K562 (cell line): ENCODE results near the gene C16orf74. TPM values are rescaled to one million over a fixed set of nuclear protein-coding genes. Genes with fewer than 3 reads are reported as not detected.

Experiments used
- ATAC-seq: fragments of 200-7000 bp; cut with Tn5 transposase; 3 replicates; pipeline ENCODE4 v1.9.1; 2020; ENCODE audit warnings: moderate library complexity
- BruUV-seq: library from RNA; stranded (reverse); fragments of 400-500 nt; replicated peaks from 2 replicates; lab custom pipeline; 2021; lab: Mats Ljungman, UMichigan
- CTCF ChIA-PET: fragments of 300-600 bp; formaldehyde crosslinking; extraction: SDS; loops from one replicate; lab custom pipeline; 2021; ENCODE audit warnings: low intra/inter-chr PET ratio; lab: Yijun Ruan, JAX
- POLR2A ChIA-PET: fragments of 300-600, 350-650 bp; sonication (Branson Sonifier 250); formaldehyde crosslinking; extraction: SDS; loops from one replicate; lab custom pipeline; 2021; ENCODE audit warnings: antibody characterized with exemption, inconsistent platforms; lab: Yijun Ruan, JAX
- DNase-seq, 4 experiments: peaks; one replicate each; pipeline versions ENCODE4 v3.0.0 to v3.0.0-alpha.2; 2011 to 2018; ENCODE audit warnings: low spot score in 3 of 4, mixed read lengths in 3 of 4; ENCODE audit errors: extremely low read depth in 1 of 4
- FAIRE-seq: peaks from 2 replicates; lab custom pipeline; 2011; peaks lifted over from hg19 to GRCh38; lab: Jason Lieb, UNC
- H2AFZ ChIP-seq: 2 replicates; pipeline ENCODE4 v1.6.0; 2011; ENCODE audit warnings: low read depth, low read length, control low read depth, inconsistent platforms
- H3K27ac ChIP-seq: fragments of 200-600 bp; 3 replicates; pipeline ENCODE4 v1.8.0; 2011; ENCODE audit warnings: low read depth, mild to moderate bottlenecking, control low read depth, inconsistent platforms, low read length, moderate library complexity, mixed read lengths; ENCODE audit errors: extremely low read depth
- H3K27me3 ChIP-seq, 2 experiments: fragments of 300-600 bp in 1 of 2; 2 replicates in 1 of 2; 3 replicates in 1 of 2; pipeline versions ENCODE4 v1.6.0 to v1.8.0; 2011; ENCODE audit warnings: inconsistent platforms in 2 of 2, low read length in 2 of 2, mild to moderate bottlenecking in 1 of 2, mixed read lengths in 1 of 2, moderate library complexity in 1 of 2; ENCODE audit not compliant: control insufficient read depth in 2 of 2, insufficient read depth in 2 of 2
- H3K36me3 ChIP-seq: fragments of 300-600 bp; 3 replicates; pipeline ENCODE4 v1.8.0; 2011; ENCODE audit warnings: mild to moderate bottlenecking, low read length, inconsistent platforms; ENCODE audit not compliant: control insufficient read depth, insufficient read depth
- H3K4me1 ChIP-seq, 2 experiments: fragments of 200-600 bp in 1 of 2; replicated peaks in 1 of 2; 2 replicates in 1 of 2; 3 replicates in 1 of 2; pipeline versions ENCODE4 v1.5.1 to v1.8.0; 2011; ENCODE audit warnings: inconsistent platforms in 2 of 2, low read length in 2 of 2, mild to moderate bottlenecking in 1 of 2, mixed read lengths in 1 of 2, moderate library complexity in 1 of 2; ENCODE audit not compliant: control insufficient read depth in 2 of 2, insufficient read depth in 2 of 2
- H3K4me2 ChIP-seq: 2 replicates; pipeline ENCODE4 v1.6.1; 2011; ENCODE audit warnings: low read length, control low read depth, inconsistent platforms, mixed read lengths; ENCODE audit not compliant: insufficient read depth
- H3K4me3 ChIP-seq: fragments of 200-600 bp; sonication (generic), shearing (Covaris generic); 2 replicates; pipeline ENCODE4 v1.5.1; 2016; ENCODE audit warnings: control low read depth, inconsistent platforms
- H3K79me2 ChIP-seq: fragments of 200-600 bp; 3 replicates; pipeline ENCODE4 v1.8.0; 2011; ENCODE audit warnings: low read length, inconsistent platforms; ENCODE audit not compliant: control insufficient read depth, insufficient read depth
- H3K9ac ChIP-seq, 2 experiments: 2 replicates each; pipeline versions ENCODE4 v1.6.0 to v1.6.1; 2011; ENCODE audit warnings: low read depth in 2 of 2, low read length in 2 of 2, control low read depth in 1 of 2, inconsistent platforms in 1 of 2, mild to moderate bottlenecking in 1 of 2, mixed read lengths in 1 of 2; ENCODE audit not compliant: insufficient read depth in 1 of 2
- H3K9me1 ChIP-seq: one replicate; pipeline ENCODE4 v1.6.0; 2011; ENCODE audit warnings: inconsistent platforms, mild to moderate bottlenecking, low read length, moderate library complexity; ENCODE audit not compliant: control insufficient read depth, insufficient read depth
- H3K9me3 ChIP-seq: replicated peaks from 2 replicates; pipeline ENCODE4 v1.5.1; 2011; ENCODE audit warnings: low read depth, low read length, inconsistent platforms; ENCODE audit not compliant: control insufficient read depth, insufficient read depth
- H4K20me1 ChIP-seq: replicated peaks from 2 replicates; pipeline ENCODE4 v1.6.1; 2011; ENCODE audit warnings: low read length, inconsistent platforms, mixed read lengths; ENCODE audit not compliant: control insufficient read depth, insufficient read depth
- DNMT1 ChIP-seq: fragments of 450-650 bp; IDR thresholded peaks from 2 replicates; pipeline ENCODE4 v1.6.1; 2016; ENCODE audit warnings: antibody characterized with exemption, mild to moderate bottlenecking
- NFIX ChIP-seq: fragments of 250-450 bp; sonication (Bioruptor Pico); IDR thresholded peaks from 2 replicates; pipeline ENCODE4 v1.4.0; 2020; ENCODE audit warnings: low read depth, mild to moderate bottlenecking, moderate library complexity
- RB1 ChIP-seq: fragments of 450-650 bp; IDR thresholded peaks from 2 replicates; pipeline ENCODE4 v1.6.1; 2017; ENCODE audit warnings: low read depth, mild to moderate bottlenecking
- ZNF121 ChIP-seq: sonication (generic); formaldehyde crosslinking; conservative IDR thresholded peaks from 2 replicates; pipeline ENCODE4 v1.8.0; 2022; ENCODE audit warnings: missing genetic modification reagents
- ZNF140 ChIP-seq: fragments of 250-450 bp; sonication (Bioruptor Pico); IDR thresholded peaks from 2 replicates; pipeline ENCODE4 v1.8.0; 2021; ENCODE audit warnings: moderate library complexity, mild to moderate bottlenecking, inconsistent platforms
- ZNF239 ChIP-seq: fragments of 250-450 bp; sonication (Bioruptor Pico); IDR thresholded peaks from 2 replicates; pipeline ENCODE4 v1.4.0; 2020; ENCODE audit warnings: mild to moderate bottlenecking
- ZNF277 ChIP-seq: fragments of 250-450 bp; sonication (Bioruptor Pico); IDR thresholded peaks from 2 replicates; pipeline ENCODE4 v1.8.0; 2022; ENCODE audit warnings: inconsistent platforms, mild to moderate bottlenecking, moderate library complexity, borderline replicate concordance
- ZNF583 ChIP-seq: fragments of 250-450 bp; sonication (Bioruptor Pico); IDR thresholded peaks from 2 replicates; pipeline ENCODE4 v1.4.0; 2020
- ZNF707 ChIP-seq: fragments of 250-450 bp; sonication (Bioruptor Pico); conservative IDR thresholded peaks from 2 replicates; pipeline ENCODE4 v1.8.0; 2022; ENCODE audit warnings: inconsistent platforms, mild to moderate bottlenecking, moderate library complexity
- WGBS: fragments of 100-300 bp; shearing (Covaris generic); methylation state at CpG from one replicate; pipeline ENCODE4 v1.1.6; 2016; ENCODE audit warnings: low coverage, mixed read lengths; ENCODE audit not compliant: insufficient coverage; ENCODE audit errors: missing lambda C conversion rate; 5-methylcytosine and 5-hydroxymethylcytosine counted together
- in situ Hi-C: fragments of 300-500 bp; cut with MboI; formaldehyde crosslinking; loops from 4 replicates; pipeline ENCODE4 v1.15.0; 2018; ENCODE audit warnings: inconsistent platforms, mixed read lengths
- intact Hi-C: fragments of 100-400 bp; cut with micrococcal nuclease; formaldehyde crosslinking; loops from 2 replicates; pipeline ENCODE4 v1.14.2; 2022
- polyA plus RNA-seq, 8 experiments: library from polyadenylated mRNA; depleted of rRNA in 4 of 8; stranded (reverse) in 5 of 8; unstranded in 3 of 8; fragments of >200 nt; fragmentation: Nextera tagmentation in 2 of 8; fragmentation: Illumina TruSeq in 1 of 8; extraction: Ambion mirVana in 2 of 8; extraction: Trizol in 1 of 8; gene quantifications; 2 replicates each; pipeline versions ENCODE4 v1.2.1 to v1.2.3, GENCODE V29; 2011 to 2014; ENCODE audit warnings: inconsistent platforms in 1 of 8, missing spikeins in 1 of 8
- total RNA-seq, 7 experiments: library from RNA; depleted of rRNA in 6 of 7; stranded (reverse); fragments of >200 nt in 6 of 7; fragmentation: Illumina TruSeq in 2 of 7; extraction: Trizol in 2 of 7; gene quantifications; 2 replicates each; pipeline versions ENCODE4 v1.2.1 to v1.2.3, GENCODE V29; 2011 to 2021; ENCODE audit warnings: low replicate concordance in 1 of 7

Gene C16orf74
- total and polyA plus RNA-seq, 9 of the 15 experiments (the other 6 are each of a cell fraction or from before 2014, with no cell fraction given), result not detected

GRCh38 chr16:85794696-85795095, 43.8 kb upstream of the C16orf74 start (continued):
- no peak for TF ChIP-seq ZNF121

- H3K9ac ChIP-seq, result no peak overlapping the region
- WGBS, result 90% methylated on average over 5 of the region's 5 CpGs
- BruUV-seq, result no TSS peak
- no peaks in the 10 kb centered on the region for H3K27me3 ChIP-seq
- peaks cover 5 to 7% of the 10 kb centered on the region in 2 experiments; a peak in 4 of 5 replicates for H3K4me1 ChIP-seq
- H2AFZ ChIP-seq, result no peak overlapping the region
- H3K79me2 ChIP-seq, result peaks cover 90% of the 10 kb centered on the region
- no peaks in the 10 kb centered on the region for H3K9me3 ChIP-seq
- ATAC-seq, result no peak
- H3K4me3 ChIP-seq, result no peak overlapping the region
- DNase-seq, result no peak
- peaks cover 19% of the 10 kb centered on the region for H4K20me1 ChIP-seq
- intact Hi-C loops (no loop called here), in situ Hi-C loops (no loop called here)
- ChIA-PET CTCF (no interaction called here), POLR2A (interaction anchor here (0.5 to 1.8 kb wide), 4 partner anchors 9 to 239 kb away, joined by 3 to 6 read pairs (median 5); no protein-coding TSS in a partner anchor)
- peak; percentile 94 for TF ChIP-seq ZNF277 (CRISPR knock-in tag)
- no peak for TF ChIP-seq ZNF583 (CRISPR knock-in tag)
- TF ChIP-seq DNMT1, result no peak
- 0 out of 2 replicates have a peak, but pooled peaks have one; percentile 40 for TF ChIP-seq ZNF707 (CRISPR knock-in tag)
- TF ChIP-seq ZNF239 (CRISPR knock-in tag), result no peak
- TF ChIP-seq ZNF140 (CRISPR knock-in tag), result 0 out of 2 replicates have a peak, but pooled peaks have one; percentile 18
- no peak for TF ChIP-seq RB1
- peak; percentile 22; the same call in 1 of the 2 replicates for TF ChIP-seq NFIX (CRISPR knock-in tag)
- H3K4me2 ChIP-seq, result no peak overlapping the region
- H3K36me3 ChIP-seq, result peaks cover 85% of the 10 kb centered on the region
- H3K27ac ChIP-seq, result no peak overlapping the region
- H3K9me1 ChIP-seq, result peaks cover 8% of the 10 kb centered on the region
- FAIRE-seq, result peak; percentile 15
These were observed 42.9 kb upstream of the C16orf74 start for GRCh38 chr16:85793662-85794298.
